GM08714 (cell line): Measurements from ENCODE around the gene ELK4.

ENCODE experiments used
- H3K4me3 ChIP-seq: fragments of 200-500 bp; sonication (Bioruptor generic); 2 replicates; pipeline ENCODE4 v1.5.1; 2014; ENCODE audit warnings: mild to moderate bottlenecking, low read length, inconsistent platforms
- ZNF274 ChIP-seq: IDR thresholded peaks from 2 replicates; pipeline ENCODE4 v1.6.1; 2012; ENCODE audit warnings: mild to moderate bottlenecking, low read depth, low read length

The ELK4 gene

DNA sequence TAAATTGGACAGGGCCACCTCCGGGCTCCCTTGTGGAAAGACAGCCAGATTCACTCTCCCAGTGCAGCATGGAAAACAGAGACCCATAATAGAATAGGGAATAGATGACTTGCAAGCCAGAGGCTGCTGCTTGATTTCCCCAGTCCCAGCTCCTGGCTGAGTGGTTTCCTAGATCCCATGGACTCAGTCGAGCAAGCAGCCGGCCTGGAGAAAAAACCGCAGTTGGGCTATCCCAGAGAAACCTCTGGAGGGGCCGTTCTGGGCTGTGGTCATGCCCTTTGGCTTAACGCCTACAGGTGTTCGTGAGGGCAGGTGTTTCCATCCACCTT, 61.7 kb downstream of the ELK4 start:
- TF ChIP-seq ZNF274 = no peak

DNA sequence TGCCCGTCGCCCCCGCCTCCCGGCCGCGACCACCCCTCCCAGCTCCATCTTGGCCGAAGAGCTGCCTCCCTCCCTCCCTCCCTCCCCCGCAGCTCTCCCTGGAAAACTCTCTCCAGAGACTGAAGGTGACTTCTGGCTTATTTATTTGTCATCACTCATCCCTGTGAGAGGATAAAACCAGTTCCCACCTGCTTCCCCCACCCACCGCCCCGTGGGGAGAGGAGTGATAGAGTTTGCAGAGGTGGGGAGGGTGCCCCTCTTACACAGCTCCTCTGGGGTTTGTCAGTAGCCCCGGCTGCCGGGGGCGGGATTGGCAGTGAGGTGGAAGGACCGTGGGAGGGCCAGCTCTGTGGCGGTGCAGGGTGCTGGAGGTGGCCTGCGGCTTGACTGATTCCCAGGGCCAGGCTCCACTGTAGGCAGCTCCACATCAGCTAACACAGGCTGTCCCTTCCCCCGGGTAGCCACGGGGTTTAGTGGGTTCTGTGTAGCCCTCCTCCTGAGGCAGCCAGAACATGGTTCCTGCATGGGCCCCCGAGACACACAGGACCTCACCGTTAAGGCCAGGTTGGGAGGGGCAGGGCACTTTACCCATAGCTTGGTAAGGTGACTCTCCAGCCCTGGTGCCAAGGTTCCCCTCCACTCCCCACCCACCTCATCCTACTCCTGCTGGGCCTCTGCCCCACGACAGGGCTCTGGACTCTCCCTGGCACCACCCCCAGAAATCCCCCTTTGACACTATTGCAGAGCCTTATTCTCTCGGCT, 62.2 kb downstream of the ELK4 start:
- H3K4me3 ChIP-seq = no peak overlapping the region
- TF ChIP-seq ZNF274 = no peak

More for the DNA sequence above, 61.7 kb downstream of the ELK4 start:
- no peak overlapping the region for H3K4me3 ChIP-seq

DNA sequence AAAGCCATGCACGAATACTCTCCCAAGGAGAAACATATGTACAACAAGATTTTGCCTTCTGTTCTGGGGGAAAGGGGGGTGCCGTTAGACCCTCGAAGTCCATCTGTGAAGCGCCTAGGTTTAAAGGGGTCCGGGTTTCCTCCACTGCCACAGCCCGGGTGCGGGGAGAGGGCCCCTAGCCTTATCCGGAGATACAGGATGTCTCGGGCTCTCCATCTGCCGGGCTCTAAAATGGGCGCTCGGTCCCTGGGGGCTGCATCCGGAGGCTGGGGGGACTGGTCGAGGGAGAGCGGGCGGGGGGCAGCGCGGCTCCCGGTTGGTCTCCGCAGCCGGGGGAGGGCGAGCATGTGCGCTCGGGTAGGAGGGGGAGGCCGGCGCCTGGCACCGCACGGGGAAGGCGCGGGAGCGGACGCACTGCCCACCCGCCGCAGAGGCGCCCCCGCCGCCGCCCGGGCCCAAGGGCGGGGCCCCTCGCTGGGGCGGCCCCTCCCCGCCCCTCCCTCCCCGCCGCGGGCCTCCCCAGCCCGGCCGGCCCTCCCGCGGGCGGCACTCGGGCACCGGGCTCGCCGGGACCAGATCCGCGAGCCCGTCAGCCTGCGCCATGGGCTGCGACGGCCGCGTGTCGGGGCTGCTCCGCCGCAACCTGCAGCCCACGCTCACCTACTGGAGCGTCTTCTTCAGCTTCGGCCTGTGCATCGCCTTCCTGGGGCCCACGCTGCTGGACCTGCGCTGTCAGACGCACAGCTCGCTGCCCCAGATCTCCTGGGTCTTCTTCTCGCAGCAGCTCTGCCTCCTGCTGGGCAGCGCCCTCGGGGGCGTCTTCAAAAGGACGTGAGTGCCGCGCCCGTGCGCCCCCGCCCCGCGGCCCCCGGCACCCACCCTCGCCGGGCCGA, 63.1 kb downstream of the ELK4 start:
- no peak overlapping the region for H3K4me3 ChIP-seq
- no peak for TF ChIP-seq ZNF274

DNA sequence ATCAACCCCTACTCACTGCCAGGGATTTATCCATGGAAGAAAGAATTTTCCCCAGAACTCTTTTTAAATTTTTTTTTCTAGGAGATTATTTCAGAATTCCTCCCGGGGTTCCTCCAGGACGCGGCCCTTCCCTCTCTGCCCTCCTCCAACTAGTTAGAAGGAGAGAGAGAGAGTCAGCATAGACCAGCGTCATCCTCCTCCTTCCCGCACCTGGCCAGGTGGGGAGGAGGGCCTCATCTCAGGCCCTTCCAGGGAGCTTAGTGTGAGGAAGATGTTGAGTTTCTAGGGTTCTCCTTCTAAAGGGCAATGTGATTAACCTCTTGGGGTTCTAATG, 63.7 kb downstream of the ELK4 start:
- H3K4me3 ChIP-seq = no peak overlapping the region

DNA sequence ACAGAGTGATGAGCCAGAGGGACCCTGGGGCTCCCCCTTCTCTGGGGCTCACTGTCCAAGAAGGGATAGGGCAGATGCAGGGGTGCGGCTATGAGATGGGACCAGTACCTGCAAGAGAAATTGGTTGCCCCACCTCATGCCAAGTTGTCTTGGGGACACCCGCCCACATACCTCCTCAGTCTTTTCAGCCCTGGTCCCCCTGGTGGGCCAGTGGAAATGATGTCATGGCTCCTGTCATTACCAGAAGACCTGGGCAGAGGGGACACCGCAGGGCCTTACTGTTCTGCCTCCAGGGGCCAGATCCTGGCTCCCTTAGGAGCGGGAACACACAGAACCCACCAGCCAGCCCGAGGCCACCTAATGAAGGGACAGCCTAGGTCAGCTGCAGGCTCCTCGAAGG, 64.1 kb downstream of the ELK4 start:
- no peak overlapping the region for H3K4me3 ChIP-seq
- no peak for TF ChIP-seq ZNF274

More for the DNA sequence above, 63.7 kb downstream of the ELK4 start:
- no peak for TF ChIP-seq ZNF274

DNA sequence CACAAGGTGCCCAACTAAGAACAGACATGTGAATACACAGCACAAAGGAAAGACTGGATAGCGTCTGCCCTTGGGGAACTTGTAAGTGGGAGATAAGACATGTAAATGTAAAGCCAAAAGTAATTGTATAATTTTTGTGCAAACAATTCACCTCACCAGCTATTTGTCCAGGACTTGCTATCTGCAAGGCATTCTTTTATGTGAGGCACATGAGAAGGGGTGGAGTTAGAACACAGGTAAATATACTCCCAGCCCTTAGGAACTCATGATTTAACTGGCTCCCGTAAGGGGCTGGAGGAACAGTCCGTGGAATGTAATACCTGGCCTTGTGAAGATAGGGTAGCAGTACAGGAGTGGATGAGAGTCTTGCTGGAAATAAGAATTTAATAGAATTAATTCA, 66.0 kb downstream of the ELK4 start:
- no peak overlapping the region for H3K4me3 ChIP-seq
- TF ChIP-seq ZNF274 = no peak

DNA sequence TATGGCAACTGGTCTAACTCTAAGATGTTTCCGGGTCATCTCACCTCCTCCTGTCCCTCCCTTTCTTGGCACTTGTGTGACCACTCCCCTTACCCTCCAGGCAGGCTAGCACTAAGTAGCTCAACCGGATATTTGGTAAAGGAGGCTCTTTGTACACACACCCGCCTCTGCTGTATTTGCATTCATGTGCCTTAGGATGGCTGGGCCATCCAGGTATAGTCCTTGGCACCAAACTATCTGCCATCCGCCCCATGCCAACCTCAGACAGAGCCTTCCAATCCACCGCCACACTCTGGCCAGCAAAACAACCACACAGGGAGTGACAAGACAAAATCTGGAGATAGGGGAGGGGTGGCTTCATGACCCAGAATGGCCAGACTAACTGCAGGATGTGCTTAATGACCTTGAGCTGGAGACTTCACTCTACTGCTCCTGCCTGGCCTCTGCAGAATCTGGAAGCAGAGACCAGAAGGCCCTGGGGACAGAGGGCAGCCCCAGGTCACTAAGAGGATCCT, 67.8 kb downstream of the ELK4 start:
- no peak overlapping the region for H3K4me3 ChIP-seq
- TF ChIP-seq ZNF274 = no peak

DNA sequence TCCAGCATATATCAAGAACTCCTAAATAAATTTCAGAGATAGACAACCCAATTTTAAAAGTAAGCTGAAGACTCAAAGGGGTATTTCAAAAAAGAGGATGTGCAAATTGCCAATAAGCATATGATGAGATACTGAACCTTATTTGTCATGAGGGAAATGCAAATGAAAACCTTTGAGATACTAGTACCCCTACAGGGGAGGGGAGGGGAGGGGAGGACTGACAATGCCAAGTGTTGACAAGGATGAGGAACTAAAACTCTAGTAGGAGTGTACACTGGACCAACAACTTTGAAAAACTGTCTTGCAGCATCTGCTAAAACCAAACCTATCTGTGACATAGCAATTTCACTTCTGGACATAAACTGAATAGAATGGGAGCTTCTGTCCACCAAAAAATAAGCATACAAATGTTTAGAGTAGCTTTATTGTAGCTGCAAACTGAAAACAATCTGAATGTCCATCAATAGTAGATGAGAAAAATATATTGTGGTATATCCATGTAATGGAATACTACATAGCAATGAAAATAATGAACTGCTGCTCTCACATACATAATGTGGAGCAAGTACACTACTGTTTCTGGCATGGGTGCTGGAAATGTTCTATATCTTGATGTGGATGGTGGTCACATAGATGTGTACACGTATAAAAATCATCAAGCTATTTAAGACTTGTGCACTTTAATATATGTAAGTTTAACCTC, 70.2 kb downstream of the ELK4 start:
- no peak overlapping the region for H3K4me3 ChIP-seq
- no peak for TF ChIP-seq ZNF274
